Right atrium auricular region (tissue), 2 donors: ENCODE measurements around the gene PIM3. TPM values are rescaled to one million over a fixed set of nuclear protein-coding genes. Genes with fewer than 3 reads are reported as not detected.

ENCODE experiments used
- DNase-seq: peaks from one replicate; pipeline ENCODE4 v3.0.0-alpha.2; 2019; ENCODE audit warnings: low spot score
- H3K27ac ChIP-seq, 2 donors: fragments of 200-600 bp; sonication (generic); 1 replicate in 1 of 2; 2 replicates in 1 of 2; pipeline ENCODE4 v1.5.1; 2016 to 2019
- H3K27me3 ChIP-seq, 2 donors: fragments of 200-600 bp; sonication (generic); one replicate each; pipeline versions ENCODE4 v1.5.1 to v1.6.0; 2017 to 2019
- H3K36me3 ChIP-seq: fragments of 200-600 bp; sonication (generic); one replicate; pipeline ENCODE4 v1.5.1; 2016
- H3K4me1 ChIP-seq, 2 donors: fragments of 200-600 bp; sonication (generic); one replicate each; pipeline versions ENCODE4 v1.5.1 to v1.6.0; 2017 to 2019
- H3K4me3 ChIP-seq, 2 donors: fragments of 200-600 bp; sonication (generic); 1 replicate in 1 of 2; 2 replicates in 1 of 2; pipeline ENCODE4 v1.5.1; 2017 to 2019; ENCODE audit warnings: mild to moderate bottlenecking in 1 of 2, moderate library complexity in 1 of 2
- H3K9me3 ChIP-seq, 2 donors: fragments of 200-600 bp; sonication (generic); one replicate each; pipeline ENCODE4 v1.5.1; 2019
- CTCF ChIP-seq, 2 donors: fragments of 200-600 bp; sonication (generic); IDR thresholded peaks; one replicate each; pipeline ENCODE4 v1.5.1; 2019; ENCODE audit warnings: antibody characterized with exemption in 2 of 2
- total RNA-seq, 2 donors: library from RNA; depleted of rRNA; stranded (reverse); fragments of >200 nt; gene quantifications; one replicate each; pipeline ENCODE4 v1.1.0, GENCODE V29; 2016

The PIM3 gene
- total RNA-seq, 2 donors from 2014 or later = 64.5 to 66.9 TPM

DNA sequence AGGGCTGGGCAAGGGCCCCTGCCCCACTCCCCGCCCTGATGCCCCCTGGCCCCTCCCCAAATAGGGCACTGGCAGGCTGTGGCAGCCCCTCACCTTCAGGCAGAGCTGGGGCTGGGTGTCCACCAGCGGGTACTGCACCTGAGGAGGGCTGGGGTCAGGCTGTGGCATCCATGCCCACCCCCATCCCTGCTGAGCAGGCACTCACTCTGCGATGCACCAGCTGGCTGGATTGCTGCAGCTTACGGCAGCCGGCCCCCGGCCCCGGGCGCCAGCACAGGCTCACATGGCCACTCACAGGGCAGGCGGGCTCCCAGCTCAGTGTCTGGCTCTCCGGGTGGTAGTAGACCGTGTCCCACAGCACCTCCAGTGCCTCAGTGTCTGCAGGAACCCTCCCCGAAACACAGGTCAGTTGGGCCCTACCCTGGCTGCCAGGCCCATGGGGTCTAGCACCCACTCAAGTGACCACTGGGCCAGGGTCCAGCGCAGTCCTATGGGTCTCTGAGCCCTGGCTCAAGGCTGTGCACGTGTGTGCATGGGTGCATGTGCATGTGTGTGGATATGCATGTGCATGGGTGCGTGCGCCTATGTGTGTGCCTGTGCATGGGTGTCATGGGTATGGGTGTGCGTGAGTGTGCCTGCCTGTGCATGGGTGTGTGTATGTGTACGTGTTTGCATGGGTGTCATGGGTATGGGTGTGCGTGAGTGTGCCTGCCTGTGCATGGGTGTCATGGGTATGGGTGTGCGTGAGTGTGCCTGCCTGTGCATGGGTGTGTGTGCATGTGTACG, 37.6 kb downstream of the PIM3 start:
- no peak for DNase-seq
- Histone ChIP-seq H3K27ac (no peak overlapping the region), H3K4me1 (peaks cover 0 to 10% of the 10 kb centered on the region in 2 donors), H3K36me3 (no peaks in the 10 kb centered on the region), H3K4me3 (no peak overlapping the region), H3K9me3 (no peaks in the 10 kb centered on the region), H3K27me3 (no peaks in the 10 kb centered on the region)
- no peak for TF ChIP-seq CTCF (IDR thresholded peaks at IDR 0.05)

DNA sequence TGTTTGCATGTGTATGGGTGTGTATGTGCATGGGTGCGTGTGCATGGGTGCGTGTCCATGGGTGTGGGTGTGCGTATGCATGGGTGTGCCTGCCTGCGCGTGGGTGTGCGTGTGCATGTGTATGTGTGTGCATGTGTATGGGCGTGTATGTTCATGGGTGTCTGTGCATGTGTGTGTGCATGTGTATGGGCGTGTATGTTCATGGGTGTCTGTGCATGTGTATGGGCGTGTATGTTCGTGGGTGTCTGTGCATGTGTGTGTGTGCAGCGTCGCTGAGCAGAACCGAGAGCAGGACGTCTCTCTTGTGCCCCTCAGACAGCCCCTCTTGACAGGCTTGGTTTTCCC, 38.1 kb downstream of the PIM3 start:
- DNase-seq = no peak
- Histone ChIP-seq H3K36me3 (no peaks in the 10 kb centered on the region), H3K27ac (no peak overlapping the region), H3K4me1 (peaks cover 0 to 5% of the 10 kb centered on the region in 2 donors), H3K9me3 (no peaks in the 10 kb centered on the region), H3K4me3 (no peak overlapping the region), H3K27me3 (no peaks in the 10 kb centered on the region)
- no peak for TF ChIP-seq CTCF (IDR thresholded peaks at IDR 0.05)

DNA sequence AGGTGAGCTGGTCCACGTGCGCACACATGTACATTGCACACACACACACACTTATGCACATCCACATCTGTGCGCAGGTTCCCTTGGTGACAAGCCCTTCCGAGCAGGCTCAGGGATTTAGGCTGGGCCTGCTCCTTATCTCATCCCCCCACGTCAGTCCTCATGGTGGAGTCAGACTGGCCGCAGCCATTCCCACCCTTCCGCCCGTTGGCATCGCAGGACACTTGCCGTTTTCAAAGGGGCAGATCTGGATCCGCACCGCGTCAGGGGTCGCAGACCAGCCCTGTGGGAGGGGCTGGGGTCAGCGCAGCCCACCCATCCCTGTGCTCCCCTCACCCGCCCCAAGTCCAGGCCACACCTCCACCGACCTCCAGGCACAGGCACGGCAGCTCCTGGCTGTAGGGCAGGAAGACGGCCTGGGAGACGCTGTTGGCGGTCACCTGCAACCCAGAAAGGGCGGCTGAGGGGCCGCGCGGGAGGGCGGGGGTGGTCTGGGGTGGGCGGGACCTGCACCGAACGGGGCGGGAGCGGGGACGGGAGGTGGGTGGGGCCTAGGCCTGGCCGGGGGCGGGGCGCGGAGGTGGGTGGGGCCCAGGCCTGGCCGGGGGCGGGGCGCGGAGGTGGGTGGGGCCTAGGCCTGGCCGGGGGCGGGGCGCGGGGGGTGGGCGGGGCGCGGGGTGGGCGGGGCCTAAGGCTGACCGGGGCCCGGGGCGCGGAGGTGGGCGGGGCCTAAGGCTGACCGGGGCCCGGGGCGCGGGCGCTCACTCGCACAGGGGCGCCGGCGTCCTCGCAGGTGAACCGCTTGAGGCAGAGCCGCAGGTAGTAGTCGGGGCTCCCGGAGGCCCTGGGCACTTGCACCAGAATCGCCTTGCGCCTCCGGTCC, 38.7 kb downstream of the PIM3 start:
- H3K4me1 ChIP-seq = peaks cover 0 to 5% of the 10 kb centered on the region in 2 donors
- no peak for DNase-seq
- no peaks in the 10 kb centered on the region for H3K9me3 ChIP-seq
- H3K27me3 ChIP-seq = no peaks in the 10 kb centered on the region
- peak overlapping the region; percentile 16 to 42 for H3K4me3 ChIP-seq
- TF ChIP-seq CTCF (IDR thresholded peaks at IDR 0.05) = no peak
- no peak overlapping the region for H3K27ac ChIP-seq
- no peaks in the 10 kb centered on the region for H3K36me3 ChIP-seq

DNA sequence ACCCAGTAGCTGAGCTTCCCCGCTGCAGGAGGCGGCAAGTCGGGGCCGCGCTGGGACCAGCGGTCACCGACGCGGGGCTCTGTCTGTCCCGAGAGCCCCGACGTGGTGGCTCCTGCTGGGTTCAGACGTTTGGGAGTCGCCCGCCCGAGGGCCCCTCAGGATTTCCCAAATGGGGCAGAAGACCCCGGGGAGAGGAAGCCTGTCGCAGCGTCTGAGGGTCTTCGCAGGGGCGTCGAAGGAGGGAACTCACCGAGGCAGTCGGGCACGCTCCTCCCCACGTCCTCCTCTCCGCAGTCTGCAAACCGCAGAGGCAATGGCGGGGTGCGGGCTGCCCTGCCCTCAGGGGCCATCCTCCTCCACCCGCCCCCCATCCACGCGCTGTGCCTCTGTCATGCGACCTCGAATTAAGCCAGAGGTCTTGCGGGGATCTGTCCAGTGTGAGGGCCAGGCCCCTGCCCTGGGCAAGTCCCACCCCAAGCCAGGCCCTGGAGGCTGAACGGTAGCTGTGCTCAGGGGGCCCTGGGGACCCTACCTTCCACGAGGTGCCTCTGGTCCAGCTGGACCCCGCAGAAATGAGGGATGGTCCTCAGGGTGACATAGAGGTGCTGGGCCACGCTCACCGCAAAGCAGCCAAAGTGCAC, 39.5 kb downstream of the PIM3 start:
- DNase-seq = no peak
- TF ChIP-seq CTCF (IDR thresholded peaks at IDR 0.05) = no peak
- H3K36me3 ChIP-seq = no peaks in the 10 kb centered on the region
- no peaks in the 10 kb centered on the region for H3K9me3 ChIP-seq
- no peak overlapping the region for H3K27ac ChIP-seq
- H3K4me3 ChIP-seq = peak overlapping the region; percentile 16 to 42
- peaks cover 0 to 5% of the 10 kb centered on the region in 2 donors for H3K4me1 ChIP-seq
- no peaks in the 10 kb centered on the region for H3K27me3 ChIP-seq

DNA sequence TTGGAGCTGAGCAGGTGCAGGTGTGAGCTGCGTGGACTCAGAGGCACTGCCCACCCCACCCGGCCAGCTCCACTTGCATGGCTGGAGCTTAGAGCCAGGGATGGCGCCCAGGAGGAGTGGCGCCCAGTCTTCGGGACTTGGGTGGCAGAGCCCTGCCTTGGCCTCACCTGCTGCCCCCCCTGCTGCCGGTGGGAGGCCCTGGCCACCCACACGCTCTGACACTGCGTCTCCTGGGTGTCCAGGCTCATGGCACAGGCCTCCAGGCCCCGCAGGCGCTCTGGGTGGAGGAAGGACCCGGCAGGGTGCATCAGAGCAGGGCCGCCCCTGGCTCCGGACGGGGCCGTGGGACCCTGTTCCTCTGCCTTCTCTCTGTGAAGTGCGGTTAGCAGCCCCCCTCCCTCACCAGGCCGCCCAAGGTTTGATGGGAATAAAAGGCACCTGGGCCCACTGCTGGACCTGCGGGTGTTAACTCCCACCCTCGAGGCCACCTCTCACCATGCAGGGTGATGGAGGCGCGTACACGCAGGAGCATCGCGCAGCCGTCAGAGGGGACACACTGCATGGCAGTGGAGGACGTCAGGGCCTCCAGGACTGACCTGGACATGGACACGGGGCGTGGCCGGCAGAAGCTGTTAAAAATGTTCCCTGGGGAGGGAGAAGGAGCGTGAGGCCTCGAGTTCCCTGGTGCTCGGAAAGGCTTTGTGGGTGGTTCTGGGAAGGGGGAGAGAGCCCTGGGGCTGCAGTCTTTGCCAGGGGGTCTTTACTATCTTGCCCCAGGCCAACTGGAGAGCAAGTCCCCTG, 40.2 kb downstream of the PIM3 start:
- Histone ChIP-seq H3K36me3 (no peaks in the 10 kb centered on the region), H3K4me1 (peaks cover 0 to 5% of the 10 kb centered on the region in 2 donors), H3K9me3 (no peaks in the 10 kb centered on the region), H3K4me3 (no peak overlapping the region), H3K27ac (no peak overlapping the region), H3K27me3 (no peaks in the 10 kb centered on the region)
- DNase-seq = no peak
- no peak for TF ChIP-seq CTCF (IDR thresholded peaks at IDR 0.05)
